ENCODE data around the gene IL6R.
"Not testable (repeated sequence)": the region's sequence is repeated elsewhere in the genome, so short reads cannot be mapped to it uniquely, and the experiment has no call there.

Gene IL6R

DNA sequence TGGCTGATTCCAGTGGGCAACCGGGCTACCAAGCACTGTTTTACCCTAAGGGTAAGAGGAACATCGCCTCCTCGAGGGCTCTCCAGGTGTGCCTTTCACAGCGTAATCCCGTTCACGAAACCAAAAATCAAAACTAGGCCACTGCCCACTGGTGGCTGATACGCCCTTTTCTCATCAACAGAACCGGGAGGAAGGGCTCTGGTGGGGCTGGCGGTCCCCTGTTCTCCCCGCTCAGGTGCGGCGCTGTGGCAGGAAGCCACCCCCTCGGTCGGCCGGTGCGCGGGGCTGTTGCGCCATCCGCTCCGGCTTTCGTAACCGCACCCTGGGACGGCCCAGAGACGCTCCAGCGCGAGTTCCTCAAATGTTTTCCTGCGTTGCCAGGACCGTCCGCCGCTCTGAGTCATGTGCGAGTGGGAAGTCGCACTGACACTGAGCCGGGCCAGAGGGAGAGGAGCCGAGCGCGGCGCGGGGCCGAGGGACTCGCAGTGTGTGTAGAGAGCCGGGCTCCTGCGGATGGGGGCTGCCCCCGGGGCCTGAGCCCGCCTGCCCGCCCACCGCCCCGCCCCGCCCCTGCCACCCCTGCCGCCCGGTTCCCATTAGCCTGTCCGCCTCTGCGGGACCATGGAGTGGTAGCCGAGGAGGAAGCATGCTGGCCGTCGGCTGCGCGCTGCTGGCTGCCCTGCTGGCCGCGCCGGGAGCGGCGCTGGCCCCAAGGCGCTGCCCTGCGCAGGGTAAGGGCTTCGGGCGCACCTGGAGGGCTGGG, at the start of gene IL6R:
IL6R (plus strand) TSS at position 360 of the 763 bp plus-strand sequence; CDS start at position 647, 287 bp downstream.
- in situ Hi-C loops (cut with HindIII; ENCODE audit: low sequenced_read_pairs), result no loop called here

- in situ Hi-C loops (cut with HindIII; ENCODE audit: low sequenced_read_pairs), result no loop called here
Observed at GRCh38 chr1:154358519-154358918, 46.6 kb upstream of the IL6R start.

DNA sequence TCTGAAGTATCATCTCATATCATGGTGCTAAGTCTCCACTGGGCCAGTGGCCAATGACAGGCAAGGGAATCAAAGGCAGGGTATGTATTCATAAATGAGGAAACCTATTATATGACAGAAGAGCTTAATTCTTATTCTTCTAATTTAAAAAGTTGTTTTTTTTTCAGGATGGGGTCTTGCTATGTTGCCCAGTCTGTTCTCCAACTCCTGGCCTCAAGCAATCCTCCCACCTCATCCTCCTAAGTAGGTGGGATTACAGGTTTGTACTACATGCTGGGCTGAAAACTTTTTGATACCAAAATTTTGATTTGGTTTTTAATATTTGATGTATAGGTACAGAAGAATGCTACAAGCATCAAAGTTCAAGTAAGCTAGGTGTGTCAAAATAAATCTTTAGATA, 44.9 kb upstream of the IL6R start:
- in situ Hi-C loops (cut with HindIII; ENCODE audit: low sequenced_read_pairs), result no loop called here

- in situ Hi-C loops (cut with HindIII; ENCODE audit: low sequenced_read_pairs), result not testable (repeated sequence)
Observed at GRCh38 chr1:154360881-154361280, 44.3 kb upstream of the IL6R start.

DNA sequence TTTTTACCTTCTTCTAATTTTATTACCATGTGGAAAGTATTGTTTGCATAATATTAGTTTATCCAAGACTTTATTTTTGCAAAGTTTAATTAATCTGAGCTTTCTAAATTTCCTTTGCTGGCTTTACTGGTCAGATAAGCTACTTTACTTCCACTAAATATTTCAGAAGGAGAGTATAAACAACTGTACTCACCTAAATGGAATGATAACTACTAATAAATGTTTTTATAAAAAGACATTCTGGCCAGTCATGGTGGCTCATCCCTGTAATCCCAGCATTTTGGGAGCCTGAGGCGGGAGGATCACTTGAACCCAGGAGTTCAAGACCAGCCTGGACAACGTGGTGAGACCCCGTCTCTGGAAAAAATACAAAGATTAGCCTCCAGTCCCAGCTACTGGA, 43.8 kb upstream of the IL6R start:
- in situ Hi-C loops (cut with HindIII; ENCODE audit: low sequenced_read_pairs), result no loop called here

GRCh38 chr1:154371436-154371835, 33.7 kb upstream of the IL6R start:
- in situ Hi-C loops (cut with HindIII; ENCODE audit: low sequenced_read_pairs), result no loop called here

DNA sequence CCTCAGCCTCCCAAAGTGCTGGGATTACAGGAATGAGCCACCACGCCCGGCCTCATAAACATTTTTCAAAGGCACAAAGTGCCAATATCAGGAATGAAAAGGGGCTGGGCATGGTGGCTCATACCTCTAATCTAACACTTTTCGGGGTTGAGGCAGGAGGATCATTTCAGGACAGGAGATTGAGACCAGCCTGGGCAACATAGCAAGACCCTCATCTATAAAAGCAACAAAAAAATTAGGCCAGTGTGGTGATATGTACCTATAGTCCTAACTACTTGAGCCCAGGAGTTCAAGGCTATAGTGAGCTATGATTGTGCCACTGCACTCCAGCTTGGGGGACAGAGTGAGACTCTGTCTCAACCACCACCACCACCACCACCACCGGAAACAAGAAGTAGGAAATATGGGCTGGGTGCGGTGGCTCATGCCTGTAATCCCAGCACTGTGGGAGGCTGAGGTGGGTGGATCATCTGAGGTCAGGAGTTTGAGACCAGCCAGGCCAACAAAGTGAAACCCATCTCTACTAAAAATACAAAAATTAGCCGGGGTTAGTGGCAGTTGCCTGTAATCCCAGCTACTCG, 31.3 kb upstream of the IL6R start:
- in situ Hi-C loops (cut with HindIII; ENCODE audit: low sequenced_read_pairs), result not testable (repeated sequence)

DNA sequence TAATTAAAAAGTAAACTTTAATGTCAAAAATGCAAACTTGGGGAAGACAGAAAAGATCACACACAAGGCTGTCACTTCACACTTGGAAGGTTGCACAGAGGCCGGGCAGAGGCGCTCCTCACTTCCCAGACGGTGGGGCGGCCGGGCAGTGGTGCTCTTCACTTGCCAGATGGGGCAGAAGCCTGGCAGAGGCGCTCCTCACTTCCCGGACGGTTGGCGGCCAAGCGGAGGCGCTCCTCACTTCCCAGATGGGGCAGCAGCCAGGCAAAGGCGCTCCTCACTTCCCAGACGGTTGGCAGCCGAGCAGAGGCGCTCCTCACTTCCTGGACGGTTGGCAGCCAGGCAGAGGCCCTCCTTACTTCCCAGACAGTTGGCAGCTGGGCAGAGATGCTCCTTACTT, 25.8 kb upstream of the IL6R start:
- in situ Hi-C loops (cut with HindIII; ENCODE audit: low sequenced_read_pairs), result no loop called here

DNA sequence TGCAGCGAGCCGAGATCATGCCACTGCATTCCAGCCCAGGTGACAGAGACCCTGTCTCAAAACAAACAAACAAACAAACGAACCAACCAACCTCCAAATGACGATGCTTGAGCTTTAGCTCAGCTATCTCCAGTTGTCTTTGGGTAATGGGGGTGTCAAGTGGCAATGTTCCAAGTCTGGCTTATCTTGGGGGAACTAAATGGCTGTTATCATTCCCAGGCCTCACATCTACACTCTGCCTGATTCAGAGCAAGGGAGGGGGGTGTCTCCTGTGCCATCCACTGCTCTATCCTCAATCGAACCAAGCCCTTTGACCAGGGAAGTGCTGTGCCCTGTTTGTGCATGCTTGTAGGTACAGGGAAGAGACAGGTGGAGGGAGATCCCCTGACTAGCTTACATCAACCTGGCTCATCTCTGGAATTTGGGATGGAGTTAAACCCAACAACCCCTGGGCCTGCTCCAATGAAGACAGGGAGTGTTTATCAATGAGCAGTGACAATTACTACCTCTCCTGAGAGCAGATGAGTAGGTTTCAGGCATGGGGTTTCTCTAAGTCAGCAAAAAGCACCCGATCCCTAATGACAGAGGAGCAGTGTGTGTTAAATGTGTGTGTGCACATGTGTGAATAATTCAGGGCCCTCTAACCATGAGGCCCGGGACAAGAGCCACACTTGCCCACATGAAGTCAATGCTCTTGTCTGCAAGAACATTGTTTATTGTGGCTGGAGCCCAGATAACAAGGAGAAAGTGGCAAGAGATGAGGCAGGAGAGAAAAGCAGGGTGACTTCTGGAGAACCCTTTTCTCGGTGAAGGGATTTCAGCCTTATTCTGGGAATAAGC, 20.3 kb upstream of the IL6R start:
- in situ Hi-C loops (cut with HindIII; ENCODE audit: low sequenced_read_pairs), result no loop called here

DNA sequence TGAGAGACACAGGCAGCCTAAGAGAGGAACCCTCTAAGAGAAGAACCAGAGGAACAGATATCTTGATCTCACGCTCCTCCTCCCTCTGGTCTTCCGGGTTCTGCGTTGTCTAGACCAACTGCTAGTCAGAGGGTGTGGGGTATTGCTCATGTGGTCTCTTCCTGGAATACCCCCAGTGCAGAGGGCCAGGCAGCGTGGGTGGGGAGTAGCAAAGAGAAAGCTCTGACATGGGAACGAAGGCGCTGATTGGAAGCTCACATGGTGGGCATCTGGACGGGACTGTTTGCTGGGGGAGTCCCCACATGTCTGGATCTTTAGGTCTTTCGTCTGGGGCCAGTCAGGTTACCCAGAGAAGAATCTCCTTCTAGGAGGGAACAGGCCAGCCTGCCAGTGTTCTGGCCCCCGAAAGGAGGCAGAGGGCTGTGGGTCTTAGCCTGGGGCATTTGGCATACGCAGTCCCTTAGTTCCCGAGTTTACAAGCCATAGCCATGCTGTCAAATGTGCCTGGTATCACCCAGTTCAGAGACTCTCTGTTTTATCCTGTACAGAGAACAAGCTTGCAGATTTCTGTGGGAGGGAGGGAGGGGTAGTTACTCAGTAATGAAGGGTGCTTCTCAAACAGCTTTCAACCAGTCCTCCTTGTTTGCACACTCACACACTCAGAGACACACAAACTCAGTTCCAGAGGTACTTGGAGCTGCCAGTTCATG, 18.3 kb upstream of the IL6R start:
- in situ Hi-C loops (cut with HindIII; ENCODE audit: low sequenced_read_pairs), result no loop called here

DNA sequence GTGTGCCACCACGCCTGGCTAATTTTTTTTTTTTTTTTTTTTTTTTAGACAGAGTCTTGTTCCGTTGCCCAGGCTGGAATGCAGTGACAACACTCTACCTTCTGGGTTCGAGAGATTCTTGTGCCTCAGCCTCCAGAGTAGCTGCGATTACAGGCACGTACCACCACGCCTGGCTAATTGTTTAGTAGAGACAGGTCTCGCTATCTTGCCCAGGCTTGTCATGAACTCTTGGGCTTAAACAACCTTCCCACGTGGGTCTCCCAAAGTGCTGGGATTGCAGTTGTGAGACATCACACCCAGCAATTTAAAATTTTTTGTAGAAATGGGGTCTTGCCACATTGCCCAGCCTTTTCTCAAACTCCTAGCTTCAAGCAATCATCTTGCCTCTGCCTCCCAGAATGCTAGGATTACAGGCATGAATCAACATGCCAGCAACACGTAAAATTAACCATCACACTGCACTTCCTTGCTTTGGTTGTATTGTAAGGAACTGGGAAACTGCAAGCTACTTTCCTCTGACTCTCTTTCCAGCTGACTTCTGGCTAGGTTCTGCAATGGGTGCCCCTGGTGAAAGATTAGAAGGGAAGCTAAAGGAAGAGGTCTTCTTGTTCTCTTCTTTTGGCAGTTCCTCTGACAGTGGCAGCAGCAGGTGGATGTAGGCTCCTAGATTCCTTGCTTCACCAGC, 13.9 kb upstream of the IL6R start:
- in situ Hi-C loops (cut with HindIII; ENCODE audit: low sequenced_read_pairs), result no loop called here

DNA sequence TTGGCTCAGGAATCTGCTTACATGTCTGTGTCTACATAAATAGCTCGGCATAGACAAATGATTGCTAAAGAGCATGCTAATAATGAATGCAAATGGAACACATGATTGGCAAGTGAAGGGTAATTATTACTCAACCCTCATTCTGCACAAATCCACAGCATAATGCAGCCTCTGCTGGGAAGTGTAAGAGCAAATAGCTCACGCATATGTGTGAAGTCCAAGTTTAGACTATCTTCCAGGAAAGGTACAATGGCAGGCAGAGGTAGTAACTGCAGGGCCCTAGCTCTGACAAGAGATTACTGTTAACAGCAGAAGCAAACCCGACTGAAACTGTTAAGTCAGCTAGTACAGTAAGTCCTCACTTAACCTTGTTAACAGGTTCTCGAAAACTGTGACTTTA, 7.0 kb upstream of the IL6R start:
- in situ Hi-C loops (cut with HindIII; ENCODE audit: low sequenced_read_pairs), result no loop called here

- in situ Hi-C loops (cut with HindIII; ENCODE audit: low sequenced_read_pairs), result no loop called here
Observed at GRCh38 chr1:154398678-154399077, 6.5 kb upstream of the IL6R start.

DNA sequence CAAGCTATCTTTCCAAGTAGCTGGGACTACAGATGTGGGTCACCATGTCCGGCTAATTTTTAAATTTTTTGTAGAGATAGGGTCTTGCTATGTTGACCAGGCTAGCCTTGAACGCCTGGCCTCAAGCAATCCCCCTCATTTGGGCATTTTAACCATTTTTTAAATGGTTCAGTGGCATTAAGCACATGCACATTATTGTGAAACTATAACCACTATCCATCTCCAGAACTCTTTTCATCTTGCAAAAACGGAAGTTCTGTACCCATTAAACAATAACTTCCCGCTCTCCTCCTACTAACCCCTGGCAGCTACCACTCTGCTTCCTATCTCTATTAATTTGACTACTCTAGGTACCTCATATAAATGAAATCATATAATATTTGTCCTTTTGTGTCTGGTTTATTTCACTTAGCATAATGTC, 4.8 kb upstream of the IL6R start:
- in situ Hi-C loops (cut with HindIII; ENCODE audit: low sequenced_read_pairs), result no loop called here

DNA sequence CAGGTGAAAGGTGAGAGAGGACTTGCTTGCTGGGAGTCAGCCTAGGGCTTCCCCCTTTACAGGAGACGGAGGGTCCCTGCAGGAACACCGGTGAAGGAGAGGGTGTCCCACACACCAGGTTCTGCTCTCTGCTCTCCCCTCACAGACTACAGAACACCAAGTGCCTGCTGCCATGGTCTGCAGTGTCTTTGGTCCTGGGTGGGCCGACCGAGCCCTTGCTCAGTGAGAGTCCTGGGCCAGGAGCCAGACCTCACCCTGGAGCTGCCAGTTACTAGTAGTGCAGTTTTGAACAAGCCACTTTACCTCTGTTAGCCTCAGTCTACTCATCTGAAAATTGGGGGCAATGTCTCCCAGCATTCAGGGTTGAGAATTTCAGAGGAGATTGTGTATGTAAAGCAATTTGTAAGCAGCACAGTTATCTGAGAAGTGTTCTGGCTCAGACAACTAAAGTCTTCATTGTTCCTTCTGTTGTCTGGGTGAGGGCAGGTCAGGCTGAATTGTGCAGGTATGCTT, 2.7 kb upstream of the IL6R start:
- in situ Hi-C loops (cut with HindIII; ENCODE audit: low sequenced_read_pairs), result no loop called here

GRCh38 chr1:154403261-154403943, 1.7 kb upstream of the IL6R start:
- in situ Hi-C loops (cut with HindIII; ENCODE audit: low sequenced_read_pairs), result no loop called here

GRCh38 chr1:154403983-154404382, 1.2 kb upstream of the IL6R start:
- in situ Hi-C loops (cut with HindIII; ENCODE audit: low sequenced_read_pairs), result no loop called here

GRCh38 chr1:154404511-154404931, 622 bp upstream of the IL6R start:
- in situ Hi-C loops (cut with HindIII; ENCODE audit: low sequenced_read_pairs), result no loop called here

DNA sequence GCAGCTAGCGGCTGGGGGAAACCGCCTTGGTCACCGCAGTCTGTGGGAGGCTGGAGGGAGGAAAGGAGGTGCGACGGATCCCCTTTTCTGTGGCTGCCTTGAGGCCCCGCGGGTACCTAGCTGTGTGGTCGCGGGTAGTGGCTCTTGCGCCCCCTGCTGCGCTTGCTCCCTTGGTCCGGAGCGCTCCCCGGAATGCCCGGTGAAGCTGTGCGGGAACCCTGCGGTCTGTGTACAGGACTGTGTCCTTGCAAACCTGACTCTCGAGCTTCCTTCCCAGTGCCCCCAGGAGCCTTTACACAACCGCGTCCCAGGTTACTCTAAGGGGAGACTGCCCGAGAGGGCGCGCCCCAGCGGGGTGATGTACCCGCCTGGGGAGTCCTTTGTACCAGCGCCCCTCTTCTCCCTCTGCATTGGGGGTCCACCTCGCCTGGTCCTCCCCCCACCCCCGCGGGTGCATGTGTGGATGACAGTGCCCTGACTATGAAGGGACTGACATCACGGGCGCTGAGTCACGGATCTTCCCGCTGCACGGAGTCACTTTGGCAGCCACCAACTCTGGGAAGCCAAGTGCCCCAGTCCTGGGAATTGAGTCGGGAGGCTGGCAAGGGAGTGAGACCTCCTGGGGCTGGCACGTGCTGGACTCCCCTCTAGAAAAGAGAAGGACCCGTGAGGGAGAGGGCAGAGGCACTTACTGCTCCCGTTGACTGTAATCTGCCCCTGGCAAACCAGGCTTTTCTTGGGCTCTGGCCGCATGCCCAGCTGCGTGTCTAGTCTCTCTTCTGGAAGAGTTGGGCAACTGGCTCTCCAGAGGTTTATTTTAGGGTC, 816 bp downstream of the IL6R start:
- in situ Hi-C loops (cut with HindIII; ENCODE audit: low sequenced_read_pairs), result no loop called here

Data from DLD1 (cell line).